GM23248 (cell line): ENCODE measurements around the gene STK24. TPM values are rescaled to one million over a fixed set of nuclear protein-coding genes. Genes with fewer than 3 reads are reported as not detected.
A peak's percentile ranks its signal among the peaks of the same experiment; 100 is the strongest.

Experiments used
- DNase-seq: peaks from one replicate; pipeline ENCODE4 v3.0.0-alpha.2; 2015
- H2AFZ ChIP-seq: fragments of 200-600 bp; sonication (generic); 2 replicates; pipeline ENCODE4 v1.6.1; 2016; ENCODE audit warnings: antibody characterized with exemption
- H3F3A ChIP-seq: fragments of 200-600 bp; sonication (generic); 2 replicates; pipeline ENCODE4 v1.6.1; 2016; ENCODE audit warnings: mild to moderate bottlenecking, antibody characterized with exemption, mixed run types; ENCODE audit not compliant: insufficient read depth
- H3K27ac ChIP-seq: fragments of 200-600 bp; sonication (generic); 2 replicates; pipeline ENCODE4 v1.5.1; 2016; ENCODE audit warnings: mild to moderate bottlenecking
- H3K27me3 ChIP-seq: fragments of 200-600 bp; sonication (generic); replicated peaks from 2 replicates; pipeline ENCODE4 v1.6.1; 2016; ENCODE audit warnings: mild to moderate bottlenecking; ENCODE audit not compliant: insufficient read depth
- H3K36me3 ChIP-seq: fragments of 200-600 bp; sonication (generic); 2 replicates; pipeline ENCODE4 v1.6.1; 2016; ENCODE audit warnings: low read depth, mild to moderate bottlenecking
- H3K4me1 ChIP-seq: fragments of 200-600 bp; sonication (generic); 2 replicates; pipeline ENCODE4 v1.6.1; 2016; ENCODE audit warnings: mild to moderate bottlenecking; ENCODE audit not compliant: insufficient read depth
- H3K4me2 ChIP-seq: fragments of 200-600 bp; sonication (generic); one replicate; pipeline ENCODE4 v1.6.1; 2016; ENCODE audit warnings: mild to moderate bottlenecking; ENCODE audit not compliant: unreplicated experiment
- H3K4me3 ChIP-seq: fragments of 200-600 bp; sonication (generic); 2 replicates; pipeline ENCODE4 v1.5.1; 2016; ENCODE audit warnings: mild to moderate bottlenecking
- H3K79me2 ChIP-seq: fragments of 200-600 bp; sonication (generic); 2 replicates; pipeline ENCODE4 v1.6.1; 2016; ENCODE audit warnings: mild to moderate bottlenecking; ENCODE audit not compliant: insufficient read depth
- H3K9ac ChIP-seq: fragments of 200-600 bp; sonication (generic); 2 replicates; pipeline ENCODE4 v1.6.1; 2016; ENCODE audit warnings: mild to moderate bottlenecking
- H3K9me2 ChIP-seq: fragments of 200-600 bp; sonication (generic); 2 replicates; pipeline ENCODE4 v1.6.1; 2016; ENCODE audit warnings: mixed run types, mild to moderate bottlenecking, moderate library complexity; ENCODE audit not compliant: insufficient read depth
- H3K9me3 ChIP-seq: fragments of 200-600 bp; sonication (generic); one replicate; pipeline ENCODE4 v1.6.1; 2017; ENCODE audit warnings: low read depth
- H4K20me1 ChIP-seq: fragments of 200-600 bp; sonication (generic); 2 replicates; pipeline ENCODE4 v1.6.0; 2016; ENCODE audit not compliant: insufficient read depth
- EZH2 ChIP-seq: fragments of 200-600 bp; sonication (generic); IDR thresholded peaks from 2 replicates; pipeline ENCODE4 v1.6.1; 2018; ENCODE audit warnings: antibody characterized with exemption, mild to moderate bottlenecking; ENCODE audit not compliant: insufficient read depth, poor library complexity, severe bottlenecking
- EZH2phosphoT487 ChIP-seq: fragments of 200-600 bp; sonication (generic); IDR thresholded peaks from 2 replicates; pipeline ENCODE4 v1.6.1; 2018; ENCODE audit warnings: antibody characterized with exemption, moderate library complexity, mild to moderate bottlenecking, low read depth; ENCODE audit not compliant: insufficient read depth
- WGBS, 2 experiments: methylation state at CpG; one replicate each; pipeline ENCODE4 v1.1.6; 2015 to 2017; ENCODE audit warnings: low lambda C conversion rate in 2 of 2, low coverage in 1 of 2; ENCODE audit errors: missing lambda C conversion rate in 2 of 2; 5-methylcytosine and 5-hydroxymethylcytosine counted together
- in situ Hi-C: fragments of 300-500 bp; cut with MboI; formaldehyde crosslinking; loops from 2 replicates; pipeline ENCODE4 v1.15.0; 2020
- polyA plus RNA-seq: library from polyadenylated mRNA; unstranded; fragments of >200 nt; fragmentation: Nextera tagmentation; extraction: Ambion mirVana; gene quantifications from 2 replicates; pipeline ENCODE4 v1.2.1, GENCODE V29; 2016
- total RNA-seq: library from RNA; depleted of rRNA; stranded (reverse); fragments of >200 nt; shearing (Covaris generic); gene quantifications from 2 replicates; pipeline ENCODE4 v1.2.3, GENCODE V29; 2014

Gene STK24
- total and polyA plus RNA-seq, 2 experiments from 2014 or later: 11.1 to 72.4 TPM

DNA sequence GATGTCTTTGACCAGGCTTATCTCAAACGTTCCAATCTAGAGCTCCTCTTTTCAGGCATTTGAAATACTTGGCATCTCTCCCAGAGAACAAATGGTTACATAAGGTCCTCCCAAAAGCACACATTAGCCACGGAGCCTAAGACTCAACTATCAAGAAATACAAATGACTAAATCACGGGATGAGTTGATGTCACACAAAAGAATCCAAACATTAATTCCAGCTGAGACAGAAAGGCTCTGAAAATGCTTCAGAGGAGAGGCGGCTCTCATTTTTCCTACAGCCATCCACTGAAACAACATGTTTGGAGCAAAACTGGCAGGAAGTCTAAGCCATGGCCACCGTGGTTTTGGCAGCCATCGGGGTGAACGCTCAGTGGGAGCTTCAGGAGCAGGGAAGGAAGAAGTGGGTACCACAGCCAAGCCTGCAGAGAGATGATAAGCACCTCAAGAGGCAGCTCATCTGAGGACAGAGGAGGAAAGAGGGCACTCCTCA is 122.5 kb downstream of the STK24 start:
- Histone ChIP-seq H3K4me1 (peaks cover 55% of the 10 kb centered on the region), H3K27me3 (no peaks in the 10 kb centered on the region), H3K27ac (peak overlapping the region; percentile 89), H3K9me3 (no peaks in the 10 kb centered on the region), H3K4me2 (peak overlapping the region; percentile 50), H3K9ac (peak overlapping the region; percentile 71), H3K79me2 (peaks cover 24% of the 10 kb centered on the region), H3F3A (peaks cover 74% of the 10 kb centered on the region), H2AFZ (no peak overlapping the region), H3K9me2 (no peaks in the 10 kb centered on the region), H3K36me3 (peaks cover 17% of the 10 kb centered on the region; the same call in 1 of the 2 replicates), H4K20me1 (no peaks in the 10 kb centered on the region), H3K4me3 (peak overlapping the region; percentile 19; the same call in 1 of the 2 replicates)
- TF ChIP-seq EZH2phosphoT487: no peak
- no peak for TF ChIP-seq EZH2
- WGBS, 2 experiments: 0 to 1% methylated on average over 7 of the region's 7 CpGs
- DNase-seq: peak; percentile 90
- in situ Hi-C loops: loop anchor here (25.0 kb wide), 1 partner anchor 383 kb away; no protein-coding TSS in a partner anchor

DNA sequence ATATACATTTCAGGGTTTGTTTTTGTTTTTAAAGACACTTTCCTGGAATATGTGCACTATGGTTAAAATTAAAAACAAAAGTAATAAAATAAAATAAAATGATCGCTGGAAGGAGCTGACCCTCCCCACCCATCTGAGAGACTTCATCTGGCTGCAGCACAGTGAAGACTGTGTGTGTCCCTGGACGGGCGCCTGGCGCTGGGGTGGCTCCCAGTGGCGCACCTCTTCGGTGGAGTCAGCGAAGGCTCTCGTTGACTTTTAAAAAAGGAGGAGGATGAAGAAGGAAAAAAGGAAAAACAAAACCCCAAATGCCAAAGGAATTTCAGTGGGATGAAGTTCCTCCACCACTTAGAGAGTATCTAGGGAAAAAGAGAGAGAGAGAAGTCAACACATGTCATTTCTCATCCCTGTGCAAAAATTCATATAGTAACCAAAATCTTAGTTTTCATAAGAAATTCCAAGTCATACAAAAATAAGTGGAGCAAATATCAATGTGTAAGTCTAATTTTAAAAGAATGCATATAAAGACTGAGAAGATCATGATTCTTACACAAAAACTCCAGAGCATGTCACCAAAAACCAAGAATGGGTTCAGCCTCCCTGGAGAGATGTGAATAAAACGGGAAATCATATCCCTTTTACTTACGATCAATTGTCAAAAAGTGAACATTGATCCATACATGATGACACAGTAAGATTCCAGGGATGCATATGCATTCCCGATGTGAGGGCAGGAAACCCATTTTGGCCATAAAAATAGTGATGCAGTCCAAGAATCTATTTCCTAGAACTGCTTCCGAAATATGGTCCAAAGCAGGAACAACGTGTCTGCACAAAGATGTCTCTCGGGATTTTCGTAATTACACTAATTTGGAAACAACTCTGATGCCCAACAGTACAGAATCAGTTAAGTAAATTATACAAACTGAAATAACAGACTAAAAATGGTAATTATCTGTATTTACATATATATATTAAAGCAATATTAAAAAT is 123.8 kb downstream of the STK24 start:
- Histone ChIP-seq H3K36me3 (peaks cover 24% of the 10 kb centered on the region; the same call in 1 of the 2 replicates), H3K27ac (peak overlapping the region; percentile 89), H3K9me3 (no peaks in the 10 kb centered on the region), H3K27me3 (no peaks in the 10 kb centered on the region), H3K9ac (peak overlapping the region; percentile 71), H2AFZ (no peak overlapping the region), H3F3A (peaks cover 86% of the 10 kb centered on the region), H3K4me1 (peaks cover 55% of the 10 kb centered on the region), H3K4me2 (peak overlapping the region; percentile 60), H3K9me2 (no peaks in the 10 kb centered on the region), H4K20me1 (no peaks in the 10 kb centered on the region), H3K4me3 (no peak overlapping the region), H3K79me2 (peaks cover 26% of the 10 kb centered on the region)
- DNase-seq: peak; percentile 63
- TF ChIP-seq EZH2phosphoT487: no peak
- TF ChIP-seq EZH2: no peak
- in situ Hi-C loops: loop anchor here (25.0 kb wide), 1 partner anchor 384 kb away; no protein-coding TSS in a partner anchor
- 24% methylated on average over 15 of the region's 15 CpGs for WGBS, 2 experiments

DNA sequence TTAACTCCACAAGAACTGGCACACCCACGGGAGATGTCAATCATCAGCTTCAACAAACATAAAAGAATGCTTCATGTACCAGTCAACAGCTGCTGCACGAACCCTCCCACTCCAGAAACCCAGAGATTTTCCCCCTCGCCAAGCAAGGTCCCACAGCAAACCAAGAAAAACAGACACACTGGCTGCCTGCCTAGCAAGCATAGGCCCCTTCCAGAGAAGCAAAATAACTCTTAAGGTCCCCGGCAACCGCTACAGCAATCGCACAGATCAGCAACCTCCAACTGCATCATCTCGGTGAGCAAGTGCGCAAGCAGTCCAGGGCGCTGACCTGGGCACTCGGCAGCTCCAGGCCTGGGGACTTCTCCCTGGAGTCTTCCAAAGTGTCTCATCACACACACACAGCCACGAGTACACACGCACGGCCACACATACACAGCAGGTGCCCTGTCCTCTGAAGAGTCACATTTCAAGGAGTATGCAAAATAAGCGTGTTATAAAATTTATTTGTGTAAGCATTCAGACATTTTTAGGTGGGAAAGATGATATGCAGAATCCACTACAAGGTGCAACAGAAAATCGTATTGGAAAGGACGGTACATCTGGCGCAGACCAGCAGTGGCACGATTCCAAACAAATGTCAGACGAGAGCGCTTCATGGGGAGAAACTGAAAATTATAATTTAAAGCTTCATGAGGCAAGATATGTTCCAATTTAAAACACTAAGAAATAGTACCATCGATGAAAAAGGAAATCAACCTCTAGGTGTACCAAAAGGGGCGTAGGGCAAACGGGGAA is 125.0 kb downstream of the STK24 start:
- Histone ChIP-seq H3K4me2 (peak overlapping the region; percentile 28), H3K27ac (peak overlapping the region; percentile 89), H3K27me3 (no peaks in the 10 kb centered on the region), H3F3A (peaks cover 90% of the 10 kb centered on the region), H3K79me2 (peaks cover 26% of the 10 kb centered on the region), H3K4me1 (peaks cover 55% of the 10 kb centered on the region), H3K9me2 (no peaks in the 10 kb centered on the region), H3K9ac (peak overlapping the region; percentile 71), H3K36me3 (peaks cover 29% of the 10 kb centered on the region; the same call in 1 of the 2 replicates), H3K4me3 (no peak overlapping the region), H4K20me1 (no peaks in the 10 kb centered on the region), H3K9me3 (no peaks in the 10 kb centered on the region), H2AFZ (no peak overlapping the region)
- no peak for TF ChIP-seq EZH2phosphoT487
- no peak for TF ChIP-seq EZH2
- 31 to 34% methylated on average over 19 to 23 of the region's 23 CpGs for whole genome bisulfite sequencing, 2 experiments
- in situ Hi-C loops: loop anchor here (25.0 kb wide), 1 partner anchor 385 kb away; no protein-coding TSS in a partner anchor
- DNase-seq: peak; percentile 86
